HepG2 (cell line): Measurements from ENCODE around the gene GFAP. TPM values are rescaled to one million over a fixed set of nuclear protein-coding genes. Genes with fewer than 3 reads are reported as not detected.

ENCODE experiments used
- ATAC-seq: fragments of 200-7000 bp; cut with Tn5 transposase; 3 replicates; pipeline ENCODE4 v1.9.1; 2020; ENCODE audit warnings: mild to moderate bottlenecking, moderate library complexity
- BruUV-seq: library from RNA; stranded (reverse); fragments of 400-500 nt; replicated peaks from 2 replicates; lab custom pipeline; 2021; lab: Mats Ljungman, UMichigan
- CTCF ChIA-PET: fragments of 300-600 bp; formaldehyde crosslinking; extraction: SDS; loops from one replicate; lab custom pipeline; 2021; ENCODE audit warnings: low total read pairs, inconsistent platforms, low intra/inter-chr PET ratio; lab: Yijun Ruan, JAX
- POLR2A ChIA-PET: fragments of 350-600 bp; sonication (Branson Sonifier 250); formaldehyde crosslinking; loops from one replicate; lab custom pipeline; 2020; ENCODE audit warnings: antibody characterized with exemption, inconsistent platforms; lab: Yijun Ruan, JAX
- DNase-seq: peaks from one replicate; pipeline ENCODE4 v3.0.0-alpha.2; 2015; ENCODE audit warnings: low spot score
- FAIRE-seq: peaks from 3 replicates; lab custom pipeline; 2011; peaks lifted over from hg19 to GRCh38; lab: Jason Lieb, UNC
- H2AFZ ChIP-seq: one replicate; pipeline ENCODE4 v1.6.1; 2011; ENCODE audit warnings: low read length, inconsistent platforms
- H3K27ac ChIP-seq: fragments of 300-600 bp; 3 replicates; pipeline ENCODE4 v1.8.0; 2011; ENCODE audit warnings: mixed run types, mild to moderate bottlenecking, mixed read lengths, low read length, inconsistent platforms; ENCODE audit not compliant: insufficient read depth; ENCODE audit errors: extremely low read length
- H3K27me3 ChIP-seq, 2 experiments: fragments of 200-600 bp in 1 of 2; 2 replicates in 1 of 2; 3 replicates in 1 of 2; pipeline versions ENCODE4 v1.6.0 to v1.8.0; 2011; ENCODE audit warnings: low read length in 2 of 2, mild to moderate bottlenecking in 2 of 2, moderate library complexity in 2 of 2, inconsistent platforms in 1 of 2; ENCODE audit not compliant: insufficient read depth in 2 of 2, control insufficient read depth in 1 of 2
- H3K36me3 ChIP-seq, 2 experiments: fragments of 200-600 bp in 1 of 2; replicated peaks in 1 of 2; 2 replicates in 1 of 2; 3 replicates in 1 of 2; pipeline versions ENCODE4 v1.5.1 to v1.8.0; 2011; ENCODE audit warnings: low read length in 2 of 2, inconsistent platforms in 1 of 2; ENCODE audit not compliant: insufficient read depth in 2 of 2, control insufficient read depth in 1 of 2
- H3K4me1 ChIP-seq: 2 replicates; pipeline ENCODE4 v1.5.1; 2012; ENCODE audit warnings: low read length, inconsistent platforms; ENCODE audit not compliant: insufficient read depth
- H3K4me2 ChIP-seq: 2 replicates; pipeline ENCODE4 v1.6.0; 2011; ENCODE audit warnings: low read depth, low read length, inconsistent platforms
- H3K4me3 ChIP-seq, 3 experiments: fragments of 200-600 bp in 1 of 3; sonication (generic), shearing (Covaris generic) in 1 of 3; replicated peaks in 1 of 3; 2 replicates each; pipeline ENCODE4 v1.5.1; 2011 to 2016; ENCODE audit warnings: low read length in 3 of 3, inconsistent platforms in 2 of 3, low read depth in 2 of 3, mild to moderate bottlenecking in 2 of 3, control low read depth in 1 of 3, mixed read lengths in 1 of 3; ENCODE audit not compliant: insufficient read depth in 1 of 3
- H3K79me2 ChIP-seq: one replicate; pipeline ENCODE4 v1.6.1; 2011; ENCODE audit warnings: low read length, inconsistent platforms; ENCODE audit not compliant: insufficient read depth
- H3K9ac ChIP-seq: 2 replicates; pipeline ENCODE4 v1.6.0; 2011; ENCODE audit warnings: mild to moderate bottlenecking, low read depth, low read length, inconsistent platforms; ENCODE audit not compliant: insufficient read depth
- H3K9me3 ChIP-seq: 2 replicates; pipeline ENCODE4 v1.5.1; 2012; ENCODE audit warnings: mild to moderate bottlenecking, low read length
- H4K20me1 ChIP-seq: 2 replicates; pipeline ENCODE4 v1.6.0; 2011; ENCODE audit warnings: inconsistent platforms, mild to moderate bottlenecking, low read length, moderate library complexity; ENCODE audit not compliant: insufficient read depth
- GATA4 ChIP-seq: sonication (generic); IDR thresholded peaks from 2 replicates; pipeline ENCODE4 v1.6.1; 2016; ENCODE audit warnings: antibody characterized with exemption, low read depth, borderline replicate concordance
- KLF9 ChIP-seq: IDR thresholded peaks from 2 replicates; pipeline ENCODE4 v1.6.1; 2016; ENCODE audit warnings: low read depth
- MATR3 ChIP-seq: sonication (generic); formaldehyde crosslinking; IDR thresholded peaks from 2 replicates; pipeline ENCODE4 v1.4.0; 2020; ENCODE audit warnings: missing genetic modification reagents
- MYC ChIP-seq: sonication (generic); formaldehyde crosslinking; IDR thresholded peaks from 2 replicates; pipeline ENCODE4 v1.9.0; 2021; ENCODE audit warnings: missing genetic modification reagents, borderline replicate concordance
- NBN ChIP-seq: fragments of 450-650 bp; conservative IDR thresholded peaks from 2 replicates; pipeline ENCODE4 v1.6.1; 2017
- NFRKB ChIP-seq: fragments of 450-650 bp; IDR thresholded peaks from 2 replicates; pipeline ENCODE4 v1.6.1; 2017
- NPAS2 ChIP-seq: sonication (generic); formaldehyde crosslinking; IDR thresholded peaks from 2 replicates; pipeline ENCODE4 v1.8.0; 2022; ENCODE audit warnings: mild to moderate bottlenecking, missing genetic modification reagents, borderline replicate concordance
- SMARCE1 ChIP-seq: fragments of 450-650 bp; IDR thresholded peaks from 2 replicates; pipeline ENCODE4 v1.6.1; 2017; ENCODE audit warnings: borderline replicate concordance
- ZBTB1 ChIP-seq: sonication (generic); formaldehyde crosslinking; IDR thresholded peaks from 2 replicates; pipeline ENCODE4 v1.4.0; 2020; ENCODE audit warnings: missing genetic modification reagents, borderline replicate concordance
- ZNF160 ChIP-seq: sonication (generic); formaldehyde crosslinking; IDR thresholded peaks from 2 replicates; pipeline ENCODE4 v1.8.0; 2022; ENCODE audit warnings: mild to moderate bottlenecking, inconsistent platforms, missing genetic modification reagents
- ZNF264 ChIP-seq: sonication (generic); formaldehyde crosslinking; IDR thresholded peaks from 2 replicates; pipeline ENCODE4 v1.4.0; 2020; ENCODE audit warnings: missing genetic modification reagents
- ZNF577 ChIP-seq: sonication (generic); formaldehyde crosslinking; IDR thresholded peaks from 2 replicates; pipeline ENCODE4 v1.4.0; 2020; ENCODE audit warnings: mild to moderate bottlenecking, low read depth, missing genetic modification reagents, borderline replicate concordance
- ZNF607 ChIP-seq: sonication (generic); formaldehyde crosslinking; IDR thresholded peaks from 2 replicates; pipeline ENCODE4 v1.5.1; 2020; ENCODE audit warnings: missing genetic modification reagents, mild to moderate bottlenecking, borderline replicate concordance
- ZSCAN22 ChIP-seq: sonication (generic); formaldehyde crosslinking; IDR thresholded peaks from 2 replicates; pipeline ENCODE4 v1.4.0; 2020; ENCODE audit warnings: mild to moderate bottlenecking, missing genetic modification reagents
- WGBS: methylation state at CpG from one replicate; pipeline ENCODE4 v1.1.6; 2017; ENCODE audit warnings: low lambda C conversion rate; 5-methylcytosine and 5-hydroxymethylcytosine counted together
- in situ Hi-C: cut with HindIII; loops from 2 replicates; pipeline ENCODE4 v1.10.0; 2017; ENCODE audit warnings: low pct_unique_long_range_greater_than_20kb; ENCODE audit not compliant: extremely low pct_ligation_motif_present
- intact Hi-C: fragments of 100-400 bp; cut with micrococcal nuclease; formaldehyde crosslinking; loops from one replicate; pipeline ENCODE4 v1.10.0; 2022; ENCODE audit not compliant: unreplicated experiment
- polyA plus RNA-seq, 8 experiments: library from polyadenylated mRNA; depleted of rRNA in 3 of 8; stranded (reverse) in 7 of 8; unstranded in 1 of 8; fragments of >200 nt; fragmentation: Illumina TruSeq in 4 of 8; extraction: Trizol in 4 of 8; gene quantifications; 2 replicates each; pipeline versions ENCODE4 v1.2.1 to v1.2.3, GENCODE V29; 2011 to 2016; ENCODE audit warnings: low read depth in 4 of 8, missing spikeins in 1 of 8, mixed read lengths in 1 of 8; ENCODE audit not compliant: insufficient read depth in 1 of 8
- total RNA-seq, 5 experiments: library from RNA; depleted of rRNA; stranded (reverse); fragments of >200 nt; fragmentation: Illumina TruSeq; extraction: Trizol; gene quantifications; 2 replicates each; pipeline ENCODE4 v1.2.3, GENCODE V29; 2016; ENCODE audit warnings: low read depth in 1 of 5
- TF ChIP-seq, protein P1 (sequence below): sonication (generic); formaldehyde crosslinking; IDR thresholded peaks from 2 replicates; pipeline ENCODE4 v1.4.0; 2020; ENCODE audit warnings: missing genetic modification reagents; ENCODE audit errors: not compliant biosample characterization
- TF ChIP-seq, protein P2 (sequence below): sonication (generic); formaldehyde crosslinking; IDR thresholded peaks from 2 replicates; pipeline ENCODE4 v1.4.0; 2020; ENCODE audit warnings: missing genetic modification reagents
- TF ChIP-seq, protein P3 (sequence below): sonication (generic); formaldehyde crosslinking; IDR thresholded peaks from 2 replicates; pipeline ENCODE4 v1.5.0; 2020; ENCODE audit warnings: missing genetic modification reagents, mild to moderate bottlenecking, borderline replicate concordance
- TF ChIP-seq, protein P4 (sequence below): sonication (generic); formaldehyde crosslinking; IDR thresholded peaks from 2 replicates; pipeline ENCODE4 v1.8.0; 2022; ENCODE audit warnings: missing genetic modification reagents, low read depth, mild to moderate bottlenecking, borderline replicate concordance

Gene GFAP
- total and polyA plus RNA-seq, 2 of the 13 experiments (the other 11 are each of a cell fraction or from before 2014, with no cell fraction given): 0.11 to 0.29 TPM

DNA sequence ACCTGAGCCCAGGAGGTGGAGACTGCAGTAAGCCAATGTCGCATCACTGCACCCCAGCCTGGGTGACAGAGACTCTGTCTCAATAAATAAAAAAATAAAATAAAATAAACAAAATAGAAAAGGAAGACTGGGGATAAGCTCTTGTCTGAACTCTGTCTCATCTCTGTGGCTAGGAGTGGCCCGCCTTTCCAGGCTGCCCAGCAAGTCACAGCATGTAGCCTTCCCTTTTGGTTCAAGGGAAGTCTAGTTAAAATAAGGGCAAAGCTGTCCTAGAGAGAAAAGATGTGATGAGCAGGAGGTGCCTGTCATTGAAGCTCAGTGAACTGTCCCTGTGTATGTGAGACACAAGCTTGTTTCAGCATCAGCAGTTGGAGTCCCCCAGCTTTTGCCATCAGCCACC lies 2.7 kb upstream of the GFAP start:
- Histone ChIP-seq H3K27ac (no peak overlapping the region), H3K36me3 (no peaks in the 10 kb centered on the region), H3K4me2 (no peak overlapping the region), H3K4me3 (no peak overlapping the region), H4K20me1 (no peaks in the 10 kb centered on the region), H3K9ac (no peak overlapping the region), H3K27me3 (peaks cover 14 to 42% of the 10 kb centered on the region in 2 experiments; a peak in 4 of 5 replicates), H3K9me3 (no peaks in the 10 kb centered on the region), H2AFZ (no peak overlapping the region)
- no peak for FAIRE-seq
- intact Hi-C loops: no loop called here
- in situ Hi-C loops: no loop called here
- TF ChIP-seq, protein P1, sequence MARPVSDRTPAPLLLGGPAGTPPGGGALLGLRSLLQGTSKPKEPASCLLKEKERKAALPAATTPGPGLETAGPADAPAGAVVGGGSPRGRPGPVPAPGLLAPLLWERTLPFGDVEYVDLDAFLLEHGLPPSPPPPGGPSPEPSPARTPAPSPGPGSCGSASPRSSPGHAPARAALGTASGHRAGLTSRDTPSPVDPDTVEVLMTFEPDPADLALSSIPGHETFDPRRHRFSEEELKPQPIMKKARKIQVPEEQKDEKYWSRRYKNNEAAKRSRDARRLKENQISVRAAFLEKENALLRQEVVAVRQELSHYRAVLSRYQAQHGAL (CRISPR knock-in tag): no peak
- no peak for TF ChIP-seq ZSCAN22 (CRISPR knock-in tag)
- no peak for TF ChIP-seq GATA4
- no peak for TF ChIP-seq MATR3 (CRISPR knock-in tag)
- TF ChIP-seq, protein P2, sequence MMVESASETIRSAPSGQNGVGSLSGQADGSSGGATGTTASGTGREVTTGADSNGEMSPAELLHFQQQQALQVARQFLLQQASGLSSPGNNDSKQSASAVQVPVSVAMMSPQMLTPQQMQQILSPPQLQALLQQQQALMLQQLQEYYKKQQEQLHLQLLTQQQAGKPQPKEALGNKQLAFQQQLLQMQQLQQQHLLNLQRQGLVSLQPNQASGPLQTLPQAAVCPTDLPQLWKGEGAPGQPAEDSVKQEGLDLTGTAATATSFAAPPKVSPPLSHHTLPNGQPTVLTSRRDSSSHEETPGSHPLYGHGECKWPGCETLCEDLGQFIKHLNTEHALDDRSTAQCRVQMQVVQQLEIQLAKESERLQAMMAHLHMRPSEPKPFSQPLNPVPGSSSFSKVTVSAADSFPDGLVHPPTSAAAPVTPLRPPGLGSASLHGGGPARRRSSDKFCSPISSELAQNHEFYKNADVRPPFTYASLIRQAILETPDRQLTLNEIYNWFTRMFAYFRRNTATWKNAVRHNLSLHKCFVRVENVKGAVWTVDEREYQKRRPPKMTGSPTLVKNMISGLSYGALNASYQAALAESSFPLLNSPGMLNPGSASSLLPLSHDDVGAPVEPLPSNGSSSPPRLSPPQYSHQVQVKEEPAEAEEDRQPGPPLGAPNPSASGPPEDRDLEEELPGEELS (CRISPR knock-in tag): no peak
- no peak for TF ChIP-seq NBN
- TF ChIP-seq KLF9 (CRISPR knock-in tag): no peak
- TF ChIP-seq ZBTB1 (CRISPR knock-in tag): no peak
- no peak for TF ChIP-seq MYC (CRISPR knock-in tag)
- no peak for TF ChIP-seq SMARCE1
- TF ChIP-seq NFRKB: no peak
- TF ChIP-seq, protein P3, sequence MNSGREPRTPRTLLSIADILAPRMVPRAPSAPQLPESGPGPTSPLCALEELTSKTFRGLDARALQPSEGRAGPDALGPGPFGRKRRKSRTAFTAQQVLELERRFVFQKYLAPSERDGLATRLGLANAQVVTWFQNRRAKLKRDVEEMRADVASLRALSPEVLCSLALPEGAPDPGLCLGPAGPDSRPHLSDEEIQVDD (CRISPR knock-in tag): no peak
- TF ChIP-seq, protein P4, sequence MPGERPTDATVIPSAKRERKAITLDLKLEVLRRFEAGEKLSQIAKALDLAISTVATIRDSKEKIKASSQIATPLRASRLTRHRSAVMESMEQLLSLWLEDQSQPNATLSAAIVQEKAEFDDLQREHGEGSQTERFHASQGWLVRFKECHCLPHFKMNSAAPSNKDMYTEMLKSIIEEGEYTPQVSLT: no peak
- no peak for TF ChIP-seq NPAS2
- no peak for TF ChIP-seq ZNF264 (CRISPR knock-in tag)
- no peak for TF ChIP-seq ZNF577 (CRISPR knock-in tag)
- TF ChIP-seq ZNF160: no peak
- TF ChIP-seq ZNF607 (CRISPR knock-in tag): no peak
- TF ChIP-seq, all 625 proteins: peak for 0
- ChIA-PET CTCF (no interaction called here), POLR2A (no interaction called here)
- 88% methylated on average over 2 of the region's 2 CpGs for WGBS
- peaks cover 45% of the 10 kb centered on the region for H3K4me1 ChIP-seq
- no peak for ATAC-seq
- no TSS peak for BruUV-seq
- H3K79me2 ChIP-seq: no peaks in the 10 kb centered on the region
- no peak for DNase-seq
